ENCODE results near the gene MRPL45.

MRPL45 gene

DNA sequence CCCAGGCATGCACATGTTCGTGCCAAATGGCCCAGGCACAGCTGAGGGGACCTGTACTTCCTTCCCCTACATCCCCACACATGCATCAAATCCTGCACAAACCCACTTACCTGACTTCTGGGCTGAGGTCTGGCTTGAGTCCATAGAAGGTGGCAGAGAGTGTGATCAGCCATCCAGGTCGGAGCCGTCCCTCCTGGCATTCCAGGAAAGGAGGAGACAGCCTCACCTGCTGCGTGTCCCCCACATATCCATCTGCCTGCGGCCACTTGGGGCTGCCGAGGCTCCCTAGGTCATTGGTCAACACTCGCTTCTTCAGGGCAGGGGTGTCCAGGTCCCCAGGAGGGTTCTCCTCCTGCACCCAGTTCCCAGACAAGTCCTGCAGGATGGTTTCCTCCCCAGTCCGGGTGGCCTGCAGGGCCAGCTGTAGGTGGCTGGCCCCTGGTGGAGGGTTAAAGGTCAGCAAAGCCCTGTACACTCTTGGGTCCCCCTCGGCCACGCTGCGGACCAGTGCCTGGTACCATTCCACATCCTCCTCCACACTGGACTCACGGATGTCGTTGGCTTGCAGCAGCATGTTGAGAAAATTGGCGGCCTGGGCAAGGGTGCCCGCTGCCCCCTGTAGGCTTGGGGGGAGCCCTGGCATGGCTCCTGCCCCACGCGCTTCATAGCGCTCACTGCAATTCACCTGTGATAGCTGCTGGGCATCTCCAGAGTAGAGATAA lies 46.1 kb downstream of the MRPL45 start:
- Histone ChIP-seq H3K4me3 (no peak overlapping the region), H3K27ac (no peak overlapping the region)

- Histone ChIP-seq H3K4me3 (no peak within 1 kb of the TSS), H3K27ac (no peak within 1 kb of the TSS)
Observed at GRCh38 chr17:38343608-38344419, 46.8 kb downstream of the MRPL45 start, which contains the start of gene GPR179. TSS of gene GPR179 (minus strand) at chr17:38343956. CDS start at chr17:38343789, 167 bp downstream.

- Histone ChIP-seq H3K4me3 (no peak overlapping the region), H3K27ac (no peak overlapping the region)
Observed at GRCh38 chr17:38344420-38344745, 47.4 kb downstream of the MRPL45 start.

- Histone ChIP-seq H3K27ac (no peak overlapping the region), H3K4me3 (no peak overlapping the region)
Observed at GRCh38 chr17:38345743-38346142, 48.8 kb downstream of the MRPL45 start.

- Histone ChIP-seq H3K27ac (no peak overlapping the region), H3K4me3 (no peak overlapping the region)
Observed at GRCh38 chr17:38349097-38349730, 52.2 kb downstream of the MRPL45 start.

GRCh38 chr17:38350035-38350434 lies 53.1 kb downstream of the MRPL45 start:
- Histone ChIP-seq H3K27ac (no peak overlapping the region), H3K4me3 (no peak overlapping the region)

DNA sequence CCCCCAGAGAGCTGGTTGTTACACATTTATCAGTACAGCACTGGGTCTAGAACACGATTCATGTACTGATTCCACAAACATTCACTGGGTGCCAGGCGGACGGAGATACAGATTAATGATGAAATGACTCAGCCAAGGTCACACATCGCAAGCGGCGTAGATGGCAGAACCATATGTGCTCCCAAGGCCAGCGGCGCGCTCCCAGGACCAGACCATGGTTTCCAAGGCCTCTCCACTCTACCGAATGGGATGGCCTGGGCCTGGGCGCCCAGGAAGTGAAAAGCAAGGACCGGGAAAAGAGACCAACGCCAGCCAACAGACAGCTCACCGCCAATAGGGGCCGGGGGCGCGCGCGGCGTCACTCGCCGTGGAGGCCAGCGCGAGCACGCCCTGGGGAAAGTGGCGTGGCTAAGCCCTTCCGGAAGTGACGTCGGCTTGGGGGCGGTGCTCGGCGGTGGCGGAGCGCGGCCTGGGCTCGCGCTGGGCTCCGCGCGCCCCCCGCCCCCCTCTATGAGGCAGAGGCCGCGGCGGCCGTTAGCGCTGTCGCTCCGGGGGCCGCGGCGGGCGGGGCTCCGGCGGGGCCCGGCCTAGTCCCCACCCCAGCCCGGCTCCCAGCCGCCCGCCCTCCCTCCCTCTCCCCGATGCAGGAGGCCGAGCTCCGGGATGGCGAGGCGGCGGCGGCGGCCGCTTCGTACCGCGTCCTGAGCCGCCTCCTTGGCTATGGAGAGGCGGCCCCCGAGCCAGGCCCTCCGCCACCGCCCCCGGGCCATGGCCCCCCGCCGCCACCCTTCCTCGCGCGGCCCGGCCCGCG lies 54.6 kb downstream of the MRPL45 start, which contains the start of gene SOCS7:
Gene SOCS7, plus strand, starts transcription at position 433 of the 811 bp plus-strand sequence. Its CDS starts 209 bp downstream, at position 642.
- peak within 1 kb of the TSS; percentile 76 to 97 (median 81) for H3K4me3 ChIP-seq

GRCh38 chr17:38352245-38353085 lies 55.5 kb downstream of the MRPL45 start:
- Histone ChIP-seq H3K27ac (peak overlapping the region; percentile 32 to 94 (median 81)), H3K4me3 (peak overlapping the region; percentile 76 to 97 (median 81))

More for the DNA sequence above, 54.6 kb downstream of the MRPL45 start, which contains the start of gene SOCS7:
- H3K27ac ChIP-seq, result peak within 1 kb of the TSS; percentile 32 to 94 (median 82)

DNA sequence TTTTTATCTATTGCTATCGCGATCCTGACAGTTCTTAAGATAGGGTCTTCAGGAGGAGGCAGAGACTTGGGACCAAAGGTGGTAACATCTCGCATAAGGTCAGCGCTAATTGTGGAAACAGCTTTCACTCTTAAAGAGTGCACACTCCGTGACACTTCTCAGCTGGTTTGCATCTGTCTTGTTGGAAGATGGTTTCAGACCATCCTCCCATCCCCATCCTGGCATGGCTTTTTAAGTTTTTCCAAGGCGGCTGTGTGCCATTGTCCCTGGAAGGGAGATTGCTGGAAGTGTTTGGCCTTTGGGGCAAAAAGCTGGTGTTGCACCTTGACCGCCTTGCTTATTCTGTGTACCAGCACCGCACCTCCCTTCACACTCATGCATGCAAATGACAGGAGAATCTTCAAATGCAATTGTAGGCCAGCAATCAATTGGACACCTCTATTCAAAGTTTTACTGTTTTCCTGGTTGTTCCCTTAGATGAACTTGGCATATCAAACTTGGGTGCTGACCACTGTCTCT lies 56.2 kb downstream of the MRPL45 start:
- Histone ChIP-seq H3K27ac (peak overlapping the region in 13 of 21 experiments; percentile 67 to 94 (median 85)), H3K4me3 (peak overlapping the region; percentile 76 to 97 (median 81))

GRCh38 chr17:38353668-38354067 lies 56.7 kb downstream of the MRPL45 start:
- Histone ChIP-seq H3K27ac (no peak overlapping the region), H3K4me3 (no peak overlapping the region)

- no peak overlapping the region for H3K4me3 ChIP-seq
- H3K27ac ChIP-seq, result no peak overlapping the region
Observed at GRCh38 chr17:38354466-38354865, 57.5 kb downstream of the MRPL45 start.

DNA sequence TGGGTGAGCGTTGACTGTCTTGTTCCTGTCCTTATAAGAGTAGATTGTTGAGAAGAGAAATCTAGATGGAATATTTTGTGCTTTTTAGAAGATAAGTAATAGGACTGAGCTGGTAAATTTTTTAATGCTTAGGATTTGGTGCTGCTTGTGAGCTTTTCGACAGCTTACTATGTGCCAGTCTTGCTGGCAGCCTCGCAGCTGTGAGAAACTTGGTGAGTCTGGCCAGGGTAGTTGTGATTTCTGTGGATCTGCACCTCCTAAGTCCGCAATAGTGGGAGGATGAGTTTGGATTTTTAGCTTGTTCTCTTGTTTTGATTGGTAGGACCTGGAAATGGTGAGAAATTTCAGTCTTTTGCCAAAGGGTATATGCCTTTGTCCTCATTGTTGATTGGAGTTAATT lies 58.3 kb downstream of the MRPL45 start:
- Histone ChIP-seq H3K27ac (no peak overlapping the region), H3K4me3 (no peak overlapping the region)

DNA sequence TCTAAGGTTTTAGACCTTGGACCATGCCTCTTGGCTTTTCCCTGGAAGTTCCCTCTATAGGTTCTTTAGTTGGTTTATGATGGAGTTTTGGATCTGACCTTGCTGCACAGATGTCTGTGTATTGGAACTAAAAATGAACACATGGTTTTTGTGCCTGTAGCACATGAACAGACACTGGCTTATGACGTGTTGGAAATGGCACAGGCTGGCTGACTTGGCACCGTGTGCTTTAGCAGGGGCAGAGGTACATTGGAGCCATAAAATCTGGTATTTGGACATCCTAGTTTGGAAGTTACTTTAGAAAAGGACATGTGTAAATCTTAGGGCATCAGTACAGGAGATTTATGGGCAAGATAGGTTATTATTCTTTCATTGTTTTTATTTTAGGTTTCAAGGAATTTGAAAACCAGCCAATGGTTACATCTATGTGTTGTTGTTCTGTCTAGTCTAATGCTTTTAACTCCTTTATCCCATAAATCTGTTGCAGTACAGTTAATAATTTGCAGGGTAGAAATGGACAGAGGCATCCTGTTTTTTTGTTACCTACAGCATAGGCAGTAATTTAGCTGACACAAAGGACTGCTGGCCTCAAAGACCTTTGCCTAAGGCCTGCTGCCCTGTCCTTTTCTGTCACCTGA lies 60.6 kb downstream of the MRPL45 start:
- no peak overlapping the region for H3K27ac ChIP-seq

GRCh38 chr17:38358586-38359513 lies 61.9 kb downstream of the MRPL45 start:
- Histone ChIP-seq H3K4me3 (no peak overlapping the region), H3K27ac (peak overlapping the region in 2 of 21 experiments; percentile 18 to 32)

More for the DNA sequence above, 60.6 kb downstream of the MRPL45 start:
- H3K4me3 ChIP-seq, result no peak overlapping the region

DNA sequence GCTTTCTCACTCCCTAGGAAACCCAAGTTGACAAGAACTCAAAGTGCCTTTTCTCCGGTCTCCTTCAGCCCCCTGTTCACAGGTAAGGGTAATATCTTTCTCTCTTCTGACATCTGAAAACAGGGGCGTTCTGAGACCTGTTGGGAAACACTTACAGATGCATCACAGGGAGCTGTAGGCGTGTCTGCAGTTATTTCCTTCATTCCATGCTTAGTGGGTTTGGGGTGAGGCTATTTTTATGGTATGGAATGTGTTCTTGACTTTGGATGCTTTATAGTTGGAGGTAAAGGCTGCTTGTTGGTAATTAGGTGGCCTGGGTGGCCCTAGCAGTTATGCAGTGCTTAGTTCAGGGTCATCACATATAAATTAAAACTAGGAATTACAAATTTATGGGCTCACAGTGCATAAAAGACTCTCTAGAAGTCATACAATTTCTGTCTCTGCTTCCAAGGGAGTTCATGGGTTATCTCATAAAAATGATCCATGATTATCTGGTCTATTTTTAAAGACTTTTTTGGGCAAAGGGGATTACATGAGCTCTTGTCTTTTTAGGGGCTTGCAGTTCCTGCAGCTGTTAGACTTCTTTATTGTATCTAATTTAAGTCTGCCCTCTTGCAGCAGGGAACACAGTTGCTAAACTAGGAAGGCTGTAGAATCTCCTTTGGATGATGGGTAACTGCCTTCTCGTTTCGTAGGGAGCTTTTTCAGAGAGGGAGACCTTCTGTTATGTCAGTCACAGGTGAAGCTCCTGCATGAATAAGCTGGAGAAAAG lies 64.9 kb downstream of the MRPL45 start:
- Histone ChIP-seq H3K4me3 (no peak overlapping the region), H3K27ac (no peak overlapping the region)

DNA sequence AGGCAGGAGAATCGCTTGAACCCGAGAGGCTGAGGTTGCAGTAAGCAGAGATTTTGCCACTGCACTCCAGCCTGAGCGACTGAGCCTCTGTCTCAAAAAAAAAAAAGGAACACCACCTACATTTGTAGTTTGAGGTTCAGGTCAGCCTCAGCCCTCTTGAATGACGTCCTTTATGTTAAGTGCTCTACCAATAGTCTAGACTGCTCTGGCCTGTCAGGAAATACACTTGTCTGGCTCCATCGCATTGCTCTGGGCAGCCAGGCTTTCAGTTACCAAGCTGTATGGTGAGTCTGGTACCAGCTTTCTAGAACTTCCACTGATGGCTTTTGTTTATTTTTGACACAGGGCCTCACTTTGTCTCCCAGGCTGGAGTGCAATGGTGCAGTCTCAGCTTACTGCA lies 66.0 kb downstream of the MRPL45 start:
- H3K27ac ChIP-seq, result no peak overlapping the region
- H3K4me3 ChIP-seq, result no peak overlapping the region

Data from skin epidermis (tissue), 12 donors.